GM12891 (cell line): ENCODE results near the gene RIMS4.

Experiments
- POLR2A ChIP-seq: IDR thresholded peaks from 2 replicates; pipeline ENCODE4 v1.6.1; 2011; ENCODE audit warnings: low read depth, low read length, control low read depth
- POLR2AphosphoS5 ChIP-seq: IDR thresholded peaks from 2 replicates; pipeline ENCODE4 v1.6.1; 2011; ENCODE audit warnings: low read depth, low read length, control low read depth

- TF ChIP-seq POLR2A (no peak), POLR2AphosphoS5 (no peak)
Observed at GRCh38 chr20:44851545-44851944, 41.2 kb upstream of the RIMS4 start.
